Mammary microvascular endothelial cell (primary cell): ENCODE data around the gene GLTP. TPM values are rescaled to one million over a fixed set of nuclear protein-coding genes. Genes with fewer than 3 reads are reported as not detected.

ENCODE experiments used
- total RNA-seq: library from RNA; depleted of rRNA; stranded (reverse); fragments of >200 nt; gene quantifications from 2 replicates; pipeline ENCODE4 v1.2.3, GENCODE V29; 2015

Gene GLTP, protein sequence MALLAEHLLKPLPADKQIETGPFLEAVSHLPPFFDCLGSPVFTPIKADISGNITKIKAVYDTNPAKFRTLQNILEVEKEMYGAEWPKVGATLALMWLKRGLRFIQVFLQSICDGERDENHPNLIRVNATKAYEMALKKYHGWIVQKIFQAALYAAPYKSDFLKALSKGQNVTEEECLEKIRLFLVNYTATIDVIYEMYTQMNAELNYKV
- total RNA-seq: 62.4 and 71.0 TPM in 2 replicates

DNA sequence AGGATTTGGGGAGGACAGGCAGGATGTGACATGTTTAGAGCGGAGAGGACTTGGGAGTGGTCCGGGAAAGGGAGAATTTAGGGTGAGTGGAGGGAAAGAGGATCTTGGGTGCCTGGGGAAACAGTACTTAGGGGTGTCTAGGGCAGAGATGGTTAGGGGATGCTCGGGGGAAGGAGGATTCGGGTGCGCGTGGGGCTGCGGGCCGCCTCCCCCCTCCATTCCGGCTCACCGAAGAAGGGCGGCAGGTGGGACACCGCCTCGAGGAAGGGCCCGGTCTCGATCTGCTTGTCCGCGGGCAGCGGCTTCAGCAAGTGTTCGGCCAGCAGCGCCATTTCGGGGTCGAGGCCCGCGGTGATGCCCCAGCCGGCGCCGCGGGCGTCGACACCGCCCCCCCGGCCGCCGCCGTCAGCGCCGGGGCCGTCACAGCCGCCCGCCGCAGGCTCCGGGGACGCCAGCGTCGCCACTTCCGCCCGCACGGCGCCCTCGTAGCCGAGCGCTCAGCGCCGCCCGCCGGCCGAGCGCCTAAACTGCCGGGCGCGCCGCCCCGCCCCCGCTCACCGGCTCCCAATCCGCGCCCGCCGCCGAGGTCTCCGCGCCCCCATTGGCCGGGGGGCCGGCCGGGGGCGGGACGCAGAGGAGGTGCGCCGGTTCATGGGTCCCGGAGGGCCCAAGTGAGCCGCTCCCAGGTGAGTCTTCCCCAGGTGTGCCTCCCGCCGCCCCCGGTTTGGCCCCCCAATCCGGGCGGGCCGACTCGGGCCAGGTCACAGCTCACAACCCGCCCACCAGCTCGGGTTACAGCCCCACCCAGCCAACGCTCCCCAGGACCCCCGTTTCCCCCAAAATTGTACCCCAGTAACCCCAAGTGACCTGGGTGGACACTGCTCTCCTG lies at the start of gene GLTP:
GLTP (minus strand) TSS at position 499 of the 889 bp plus-strand sequence; CDS start at position 332, 167 bp downstream.

GRCh38 chr12:109899783-109900751 lies 19.7 kb upstream of the GLTP start, which contains the start of gene TCHP:
Gene TCHP, plus strand, starts transcription at chr12:109900274. Its CDS starts 2,753 bp downstream, at chr12:109903027.

DNA sequence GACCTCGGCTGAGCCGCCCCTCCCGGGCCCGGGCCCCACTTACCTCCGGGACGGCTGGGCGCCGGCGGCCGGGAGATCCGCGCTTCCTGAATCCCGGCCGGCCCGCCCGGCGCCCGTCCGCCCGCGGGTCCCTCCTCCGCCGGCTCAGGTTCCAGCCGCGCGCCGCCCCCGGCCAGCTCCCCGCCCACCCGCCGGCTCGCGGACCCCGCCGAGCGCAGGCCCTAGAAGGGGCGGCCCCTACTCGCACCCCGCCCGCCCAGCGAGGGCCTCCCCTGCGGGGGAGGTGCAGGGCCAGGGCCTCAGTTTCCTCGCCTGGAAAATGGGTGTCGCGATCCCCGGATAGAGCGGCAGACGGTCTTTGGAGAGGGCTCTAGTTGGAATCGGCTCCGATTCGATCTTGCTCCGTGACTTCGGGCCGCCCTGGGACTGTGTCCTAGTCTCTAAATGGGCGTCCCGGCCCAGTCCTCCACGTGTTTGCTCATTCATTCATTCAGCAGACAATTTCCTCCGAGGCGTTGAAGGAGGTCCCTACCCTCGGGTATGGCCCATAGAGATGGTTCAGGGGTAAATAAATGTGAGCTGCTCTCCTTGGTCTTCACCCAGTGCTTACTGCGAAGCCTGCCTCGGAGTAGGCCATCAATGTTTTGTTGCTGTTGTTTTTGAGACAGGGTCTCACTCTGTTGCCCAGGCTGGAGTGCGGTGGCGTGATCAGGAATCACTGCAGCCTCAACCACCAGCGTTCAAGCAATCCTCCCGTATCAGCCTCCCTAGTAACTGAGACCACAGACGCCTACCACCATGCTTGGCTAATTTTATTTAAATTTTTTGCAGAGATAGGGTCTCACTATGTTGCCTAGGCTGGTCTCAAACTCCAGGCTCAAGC lies 46.8 kb downstream of the GLTP start, which contains the start of gene TRPV4:
TRPV4 (minus strand) TSS at position 92 of the 883 bp plus-strand sequence. CDS start 18,602 bp downstream, outside the sequence.

Other genes starting within 250 kb of the GLTP start
- gene FAM222A, start 166.7 kb downstream of the GLTP start, total RNA-seq: 1.0 and 1.1 TPM in 2 replicates
- 2.4 and 3.4 TPM in 2 replicates for gene TRPV4, start 47.1 kb downstream of the GLTP start, total RNA-seq
- 16.1 and 17.9 TPM in 2 replicates for gene TCHP, start 19.7 kb upstream of the GLTP start, total RNA-seq
- 29.3 and 31.9 TPM in 2 replicates for gene GIT2, start 115.8 kb upstream of the GLTP start, total RNA-seq
- gene ANKRD13A, start 118.9 kb upstream of the GLTP start, total RNA-seq: 36.5 and 70.6 TPM in 2 replicates
- gene C12orf76, start 168.0 kb upstream of the GLTP start, total RNA-seq: 6.9 and 7.2 TPM in 2 replicates
- gene IFT81, start 243.8 kb upstream of the GLTP start, total RNA-seq: 4.0 and 5.1 TPM in 2 replicates